ENCODE results near the gene ECI2. TPM values are rescaled to one million over a fixed set of nuclear protein-coding genes. Genes with fewer than 3 reads are reported as not detected.

Gene ECI2
- total and polyA plus RNA-seq, 2 of the 13 experiments (the other 11 are each of a cell fraction or from before 2014, with no cell fraction given), result 78.5 to 228 TPM

GRCh38 chr6:4078691-4079471 is 56.5 kb downstream of the ECI2 start, which contains the start of gene FAM217A:
TSS of gene FAM217A (minus strand) at chr6:4079137. CDS start at chr6:4077414, 1,723 bp downstream.
- ChIA-PET CTCF (ENCODE audit: low intra/inter-chr PET ratio, low total read pairs) (no interaction called here), POLR2A (no interaction called here)
- no peak within 1 kb of the TSS for H3K4me2 ChIP-seq (ENCODE audit: low read depth, low read length)
- intact Hi-C loops (cut with micrococcal nuclease; ENCODE audit: unreplicated experiment) (loop anchor here (5.0 kb wide), 1 partner anchor 38 kb away; no protein-coding TSS in a partner anchor), in situ Hi-C loops (cut with HindIII; ENCODE audit: extremely low pct_ligation_motif_present, low pct_unique_long_range_greater_than_20kb) (no loop called here)
- no peaks in the 10 kb centered on the region for H3K79me2 ChIP-seq (ENCODE audit: insufficient read depth, low read length)
- peaks cover 0 to 10% of the 10 kb centered on the region in 2 experiments; a peak in 4 of 5 replicates for H3K27me3 ChIP-seq (ENCODE audit: control insufficient read depth in 1 of 2, insufficient read depth in 2 of 2, low read length in 2 of 2)
- no peaks in the 10 kb centered on the region for H3K36me3 ChIP-seq (replicated peaks in 1 of 2; ENCODE audit: control insufficient read depth in 1 of 2, insufficient read depth in 2 of 2, low read length in 2 of 2)
- no TSS peak for BruUV-seq (replicated peaks)
- no peak within 1 kb of the TSS for H2AFZ ChIP-seq (ENCODE audit: low read length)
- peaks cover 25% of the 10 kb centered on the region for H3K4me1 ChIP-seq (ENCODE audit: insufficient read depth, low read length)
- no peaks in the 10 kb centered on the region for H4K20me1 ChIP-seq (ENCODE audit: insufficient read depth, low read length)
- FAIRE-seq (no peak), DNase-seq (ENCODE audit: low spot score) (no peak), ATAC-seq (no peak)
- H3K4me3 ChIP-seq (replicated peaks in 1 of 3; ENCODE audit: insufficient read depth in 1 of 3, low read depth in 2 of 3, low read length in 3 of 3), result no peak within 1 kb of the TSS
- no peak within 1 kb of the TSS for H3K9ac ChIP-seq (ENCODE audit: insufficient read depth, low read depth, low read length)
- H3K27ac ChIP-seq (ENCODE audit: extremely low read length, insufficient read depth, low read length), result no peak within 1 kb of the TSS
- no peaks in the 10 kb centered on the region for H3K9me3 ChIP-seq (ENCODE audit: low read length)
- WGBS (ENCODE audit: low lambda C conversion rate), result 88% methylated on average over 59 of the region's 91 CpGs
- TF ChIP-seq ZNF883 (CRISPR knock-in tag; IDR thresholded peaks at IDR 0.05; ENCODE audit: not compliant biosample characterization) (no peak), ZFP37 (CRISPR knock-in tag; IDR thresholded peaks at IDR 0.05; ENCODE audit: borderline replicate concordance) (no peak), ZNF510 (CRISPR knock-in tag; IDR thresholded peaks at IDR 0.05; ENCODE audit: low read depth) (no peak), IRF2 (CRISPR knock-in tag; IDR thresholded peaks at IDR 0.05) (no peak), ZNF44 (CRISPR knock-in tag; IDR thresholded peaks at IDR 0.05) (no peak), SPEN (CRISPR knock-in tag; IDR thresholded peaks at IDR 0.05; ENCODE audit: low read depth) (no peak), SOX13 (IDR thresholded peaks at IDR 0.05) (no peak), SOX13 (CRISPR knock-in tag; conservative IDR thresholded peaks at IDR 0.05 in 1 of 2, IDR thresholded peaks at IDR 0.05 in 1 of 2) (no peak), TOE1 (CRISPR knock-in tag; IDR thresholded peaks at IDR 0.05) (no peak), ZNF713 (CRISPR knock-in tag; IDR thresholded peaks at IDR 0.05) (no peak), ZBTB8A (CRISPR knock-in tag; IDR thresholded peaks at IDR 0.05; ENCODE audit: borderline replicate concordance, low read depth) (no peak), ZBTB26 (CRISPR knock-in tag; IDR thresholded peaks at IDR 0.05; ENCODE audit: borderline replicate concordance) (no peak), CREB1 (IDR thresholded peaks at IDR 0.05) (no peak), CREB1 (CRISPR knock-in tag; IDR thresholded peaks at IDR 0.05) (no peak), BCLAF1 (IDR thresholded peaks at IDR 0.05) (no peak), SRSF1 (optimal IDR thresholded peaks at IDR 0.05; ENCODE audit: low read depth, low read length) (no peak), ZNF850 (CRISPR knock-in tag; conservative IDR thresholded peaks at IDR 0.05) (no peak), ETV5 (CRISPR knock-in tag; IDR thresholded peaks at IDR 0.05; ENCODE audit: borderline replicate concordance) (no peak)

Data from HepG2 (cell line).